Hematopoietic multipotent progenitor cell treated with erythropoietin and hydrocortisone succinate and interleukin-3 and kit ligand, for 8 days (in vitro differentiated cells): ENCODE measurements around the gene PCGF2.
A peak's percentile ranks its signal among the peaks of the same experiment; 100 is the strongest.
"Not testable (repeated sequence)": the region's sequence is repeated elsewhere in the genome, so short reads cannot be mapped to it uniquely, and the experiment has no call there.

Source experiments
- DNase-seq: peaks from one replicate; pipeline ENCODE4 v3.0.0-alpha.2; 2015

PCGF2 gene

GRCh38 chr17:38733982-38734973 lies 13.9 kb downstream of the PCGF2 start:
- DNase-seq, result no peak

GRCh38 chr17:38733282-38733981 lies 14.7 kb downstream of the PCGF2 start:
- DNase-seq, result no peak

GRCh38 chr17:38732376-38733281 lies 15.5 kb downstream of the PCGF2 start:
- DNase-seq, result no peak

GRCh38 chr17:38731526-38732294 lies 16.4 kb downstream of the PCGF2 start:
- no peak for DNase-seq

GRCh38 chr17:38730526-38731379 lies 17.4 kb downstream of the PCGF2 start:
- peak; percentile 64 for DNase-seq

- DNase-seq, result peak; percentile 85
These were observed 18.1 kb downstream of the PCGF2 start, which contains the start of gene CISD3 for GRCh38 chr17:38729886-38730525. Gene CISD3, plus strand, starts transcription at chr17:38730341. Its CDS starts 18 bp downstream, at chr17:38730359.

GRCh38 chr17:38729368-38729885 lies 18.7 kb downstream of the PCGF2 start:
- DNase-seq, result no peak

GRCh38 chr17:38728290-38728831 lies 19.8 kb downstream of the PCGF2 start:
- DNase-seq, result no peak

GRCh38 chr17:38727736-38728135 lies 20.4 kb downstream of the PCGF2 start:
- DNase-seq, result no peak

GRCh38 chr17:38726145-38726544 lies 22.0 kb downstream of the PCGF2 start:
- not testable (repeated sequence) for DNase-seq

GRCh38 chr17:38725066-38725465 lies 23.1 kb downstream of the PCGF2 start:
- DNase-seq, result no peak

- DNase-seq, result peak; percentile 69
These were observed 23.7 kb downstream of the PCGF2 start for GRCh38 chr17:38724337-38724988.

GRCh38 chr17:38721802-38722201 lies 26.3 kb downstream of the PCGF2 start:
- no peak for DNase-seq

GRCh38 chr17:38720941-38721340 lies 27.2 kb downstream of the PCGF2 start:
- DNase-seq, result no peak

GRCh38 chr17:38719943-38720641 lies 28.0 kb downstream of the PCGF2 start:
- no peak for DNase-seq

- no peak for DNase-seq
These were observed 28.7 kb downstream of the PCGF2 start for GRCh38 chr17:38719289-38719942.

GRCh38 chr17:38717139-38717745 lies 30.9 kb downstream of the PCGF2 start:
- no peak for DNase-seq
